NCI-H524 treated with DMSO at 0.1 percent for 48 hours (cell line): Measurements from ENCODE around the gene SLC1A2.

Experiments
- DNase-seq: peaks from one replicate; lab custom pipeline; 2025; lab: John Stamatoyannopoulos, UW

Gene SLC1A2

DNA sequence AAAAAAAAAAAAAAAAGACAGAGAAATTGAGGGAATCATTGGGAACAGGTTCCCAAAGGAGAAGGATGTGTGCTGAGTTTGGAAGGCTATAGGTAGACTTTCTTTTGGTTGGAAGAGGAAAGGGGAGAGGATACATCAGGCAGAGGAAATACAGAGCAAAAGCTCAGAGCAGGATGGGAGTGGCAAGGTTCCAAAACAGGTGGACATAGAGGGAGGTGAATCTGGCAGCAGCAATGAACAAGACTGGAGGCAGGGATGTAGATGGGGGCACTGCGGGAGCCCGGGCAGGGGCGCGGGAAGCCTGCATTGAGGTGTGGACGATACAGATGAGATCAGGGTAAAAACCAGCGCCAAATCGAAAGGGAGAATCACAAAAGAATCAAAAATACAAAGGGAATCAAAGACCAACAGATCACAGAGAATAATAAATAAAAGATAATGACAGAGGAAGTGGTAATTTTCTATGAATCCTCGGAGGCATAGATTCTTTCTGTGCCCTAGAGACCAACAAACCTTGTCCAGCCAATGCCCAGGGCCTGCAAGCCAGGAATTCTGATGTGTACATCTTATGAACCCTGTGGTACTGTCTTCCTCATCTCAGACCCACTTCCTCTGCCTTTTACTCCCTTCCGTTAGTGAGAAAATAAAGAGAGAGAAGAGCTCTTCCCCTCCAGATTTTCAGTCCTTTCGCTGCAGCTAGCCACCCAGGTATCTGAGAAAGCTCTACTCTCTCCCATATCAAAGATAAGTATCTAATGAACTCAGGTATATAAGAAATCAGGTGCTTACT is 70.3 kb downstream of the SLC1A2 start:
- no peak for DNase-seq

DNA sequence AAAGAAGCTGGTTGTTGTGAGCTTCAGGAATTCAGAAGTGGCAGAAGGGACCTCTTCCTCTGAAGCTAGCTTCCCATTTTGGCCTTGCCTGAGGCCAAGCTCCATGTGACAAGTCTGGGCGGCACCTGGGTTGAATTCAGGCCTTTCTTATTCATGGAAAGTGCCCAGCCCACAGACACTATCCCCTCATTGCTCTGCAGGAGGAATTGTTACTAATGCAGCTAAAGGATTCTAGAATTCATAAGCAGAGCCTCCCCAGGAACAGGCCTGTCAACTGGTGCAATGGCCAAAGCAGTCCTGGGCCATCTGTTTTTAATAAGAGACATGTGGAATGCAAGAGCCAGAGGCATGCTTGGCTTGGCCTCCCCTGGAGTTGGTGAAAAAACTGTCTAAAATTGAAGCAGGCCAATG is 71.4 kb downstream of the SLC1A2 start:
- no peak for DNase-seq

DNA sequence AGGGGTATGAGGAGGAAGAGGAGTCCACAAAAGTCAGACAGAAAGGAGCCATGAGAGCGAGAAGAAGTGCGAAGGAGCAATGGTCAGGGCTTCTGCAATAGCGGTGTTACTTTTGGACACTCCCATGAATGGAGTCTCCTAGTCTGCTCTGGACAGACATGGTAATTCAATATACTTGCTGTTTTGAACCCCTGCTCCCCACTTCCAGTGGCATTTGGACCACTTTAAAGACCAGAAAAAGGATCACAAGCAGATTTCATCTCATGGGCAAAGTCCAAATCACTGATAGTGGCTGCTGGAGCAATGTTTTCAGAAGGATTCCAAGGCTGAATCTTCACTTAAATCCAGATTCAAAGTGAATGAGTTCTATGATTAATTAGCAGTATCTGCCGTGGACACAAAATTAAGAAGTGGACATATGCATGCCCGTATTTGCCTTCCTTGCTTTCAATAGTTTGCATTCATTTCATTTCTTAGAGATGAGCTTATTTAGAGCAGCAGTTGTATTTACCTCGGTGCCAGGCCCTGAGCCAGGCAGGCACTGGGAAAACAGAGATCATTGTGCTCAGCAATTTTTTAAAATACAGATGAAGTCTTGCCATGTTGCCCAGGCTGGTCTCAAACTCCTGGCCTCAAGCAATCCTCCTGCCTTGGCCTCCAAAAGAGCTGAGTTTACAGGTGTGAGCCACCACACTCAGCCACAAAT is 72.0 kb downstream of the SLC1A2 start:
- no peak for DNase-seq

DNA sequence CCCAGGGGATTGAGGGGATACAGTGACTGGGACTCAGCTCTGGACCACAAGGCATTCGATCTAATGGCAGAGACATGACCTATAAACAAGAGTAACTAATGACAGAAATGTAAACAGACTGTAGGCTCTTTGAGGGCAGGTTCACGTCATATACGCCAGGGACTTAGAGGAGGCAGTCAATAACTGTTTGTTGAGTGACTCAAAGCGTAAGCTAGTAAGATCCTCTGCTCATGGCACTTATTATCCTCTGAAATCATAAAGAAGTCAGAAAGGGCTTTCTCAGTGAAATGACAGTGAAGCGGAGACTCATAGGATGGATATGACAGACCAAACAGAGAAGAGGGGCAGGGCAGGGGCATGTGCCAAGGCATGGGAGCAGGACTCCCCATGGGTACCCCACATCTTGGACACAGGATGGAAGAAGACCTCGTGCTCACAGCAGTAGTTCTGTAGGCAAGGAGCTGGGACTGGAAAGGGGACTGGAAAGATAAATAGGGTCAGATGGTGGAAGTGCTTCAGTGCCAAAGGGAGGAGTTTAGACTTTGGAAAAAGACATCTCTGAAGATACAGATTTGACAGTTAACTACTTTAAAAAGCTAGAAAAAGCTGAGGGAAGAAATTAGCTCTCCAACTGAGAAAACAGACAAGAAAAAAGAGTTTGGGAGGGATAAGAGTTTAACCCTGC is 72.7 kb downstream of the SLC1A2 start:
- no peak for DNase-seq

DNA sequence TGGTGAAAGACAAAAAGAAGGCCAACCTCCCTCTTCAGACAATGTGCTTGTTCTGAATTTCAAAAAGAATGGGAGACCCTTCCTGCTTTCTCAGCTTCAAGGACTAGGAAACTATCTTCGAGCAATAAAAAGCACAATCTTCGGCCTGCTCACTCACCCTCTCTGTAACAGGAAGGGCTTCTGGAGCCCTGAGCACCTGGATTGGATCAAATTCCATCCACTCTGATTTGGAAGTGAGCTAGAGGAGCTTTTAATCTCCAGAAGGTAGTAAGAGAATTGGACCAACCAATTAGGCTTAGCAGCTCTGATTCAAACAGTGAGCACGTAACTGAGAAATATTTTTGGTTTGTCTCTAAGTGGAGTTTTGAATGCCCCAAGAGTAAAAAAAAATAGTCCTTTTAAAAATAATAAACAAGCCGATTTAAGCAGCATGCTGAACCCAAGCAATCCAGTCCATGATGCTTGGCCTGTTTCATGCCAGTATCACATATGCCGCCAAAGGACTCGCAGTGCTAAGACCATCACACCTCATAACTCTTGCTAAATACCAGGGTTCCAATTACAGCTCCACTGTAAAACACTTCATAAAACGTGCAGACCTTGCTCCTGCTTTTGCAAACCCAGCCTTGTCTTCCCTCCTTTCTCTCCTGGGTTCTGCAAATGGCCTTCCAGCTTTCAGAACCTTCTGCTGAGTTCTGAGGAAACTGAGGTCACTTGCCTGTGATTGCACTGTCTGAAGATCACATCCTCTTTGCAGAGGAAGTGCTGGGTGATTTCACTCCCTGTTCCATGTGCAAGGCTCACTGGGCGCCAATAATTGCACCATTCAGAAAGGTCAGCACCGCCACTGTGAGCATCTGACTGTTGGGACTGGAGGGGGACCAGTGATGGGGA is 74.4 kb downstream of the SLC1A2 start:
- DNase-seq: no peak

DNA sequence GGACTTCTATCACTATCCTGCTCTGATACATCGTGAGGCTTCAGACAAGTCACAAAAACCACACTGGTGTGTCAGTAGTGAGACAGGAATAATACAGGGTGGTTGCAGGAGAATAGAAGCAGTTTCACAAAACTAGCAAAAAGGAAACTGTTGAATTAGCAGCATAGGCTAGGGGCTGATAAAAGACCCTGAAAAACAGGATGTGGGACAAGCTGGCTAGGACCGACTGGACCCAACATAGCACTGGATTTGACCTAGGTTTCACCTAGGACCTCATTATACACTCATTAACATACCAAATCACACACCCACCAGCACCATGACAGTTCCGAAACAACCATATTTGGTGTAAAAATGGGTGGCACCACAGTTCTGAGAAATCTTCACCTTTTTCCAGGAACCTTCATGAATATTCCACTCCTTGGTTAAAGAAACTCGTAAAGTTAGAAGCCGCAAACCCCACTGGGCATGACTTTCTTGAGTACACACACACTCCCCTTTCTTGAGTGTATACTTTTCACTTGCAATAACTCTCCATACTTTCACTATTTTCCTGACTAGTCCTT is 76.2 kb downstream of the SLC1A2 start:
- no peak for DNase-seq

DNA sequence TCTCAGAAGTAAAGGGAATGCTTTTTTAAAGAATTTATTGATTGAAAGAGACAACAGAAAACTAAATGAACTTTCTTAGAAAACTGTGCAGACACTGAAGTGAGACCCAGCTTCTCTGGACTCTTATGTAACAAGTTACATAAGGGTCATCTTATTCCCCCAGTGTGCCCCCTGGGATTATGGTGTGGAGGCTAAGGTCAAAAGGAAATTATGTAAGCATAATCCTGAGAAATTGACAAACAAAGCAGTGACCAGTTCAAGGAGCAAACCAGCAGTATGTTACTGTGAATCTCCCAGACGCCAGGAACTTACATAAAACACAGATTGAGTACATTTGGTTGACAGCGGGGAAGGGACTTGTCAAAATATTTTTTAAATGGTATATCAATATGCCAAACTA is 78.6 kb downstream of the SLC1A2 start:
- DNase-seq: no peak

DNA sequence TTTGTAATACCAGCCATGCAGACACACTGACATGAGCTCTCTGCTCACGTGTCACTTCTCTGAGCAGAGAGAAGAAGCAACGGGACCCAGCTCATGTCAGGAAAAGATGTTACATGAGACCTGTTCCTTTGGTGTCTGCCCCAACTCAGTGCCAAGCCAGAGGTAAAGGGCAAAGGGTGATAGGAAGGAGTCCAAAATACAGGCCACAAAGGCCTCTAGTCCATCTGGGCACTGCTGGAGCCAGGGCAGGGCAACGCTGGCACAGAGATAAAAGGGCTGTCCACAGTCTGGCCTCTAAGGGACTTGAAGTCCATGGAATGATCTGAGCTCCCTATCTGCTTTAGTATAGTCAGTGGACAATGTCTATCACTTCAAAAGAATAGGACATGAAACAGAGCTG is 79.3 kb downstream of the SLC1A2 start:
- DNase-seq: no peak

DNA sequence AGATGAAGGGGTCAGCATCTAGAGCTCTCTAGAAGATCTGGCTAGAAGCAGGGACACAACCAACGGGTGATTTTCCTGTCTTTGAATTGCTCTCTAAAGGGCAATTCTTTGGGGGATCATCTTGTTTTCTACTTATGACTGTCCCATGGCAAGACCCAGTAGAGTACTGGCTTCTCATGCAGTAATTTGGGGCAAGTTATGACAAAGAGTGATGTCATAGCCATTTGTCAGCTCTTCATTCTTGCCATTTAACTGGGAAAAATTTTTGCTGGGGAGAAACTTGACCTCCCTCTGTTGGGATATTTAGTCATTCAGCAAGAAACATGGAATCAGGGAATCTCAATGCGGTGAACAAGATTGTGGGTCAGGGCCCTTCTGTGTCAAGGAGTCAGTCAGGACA is 80.4 kb downstream of the SLC1A2 start:
- DNase-seq: no peak

DNA sequence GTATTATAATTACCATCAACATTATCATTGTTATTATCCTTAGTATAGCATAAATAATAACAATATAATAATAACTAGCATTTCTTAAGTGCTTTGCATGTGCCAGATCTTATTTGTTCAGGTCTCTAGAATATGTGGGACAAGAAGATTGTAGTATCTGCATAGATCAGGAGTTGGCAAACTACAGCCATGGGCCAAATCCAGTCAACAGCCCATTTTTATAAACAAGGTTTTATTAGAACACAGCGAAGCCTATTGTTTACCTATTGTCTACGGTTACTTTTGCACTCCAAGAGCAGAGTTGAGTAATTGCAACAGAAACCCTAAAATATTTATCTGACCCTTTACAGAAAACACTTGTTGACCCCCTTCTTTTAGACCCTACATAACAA is 81.4 kb downstream of the SLC1A2 start:
- no peak for DNase-seq

DNA sequence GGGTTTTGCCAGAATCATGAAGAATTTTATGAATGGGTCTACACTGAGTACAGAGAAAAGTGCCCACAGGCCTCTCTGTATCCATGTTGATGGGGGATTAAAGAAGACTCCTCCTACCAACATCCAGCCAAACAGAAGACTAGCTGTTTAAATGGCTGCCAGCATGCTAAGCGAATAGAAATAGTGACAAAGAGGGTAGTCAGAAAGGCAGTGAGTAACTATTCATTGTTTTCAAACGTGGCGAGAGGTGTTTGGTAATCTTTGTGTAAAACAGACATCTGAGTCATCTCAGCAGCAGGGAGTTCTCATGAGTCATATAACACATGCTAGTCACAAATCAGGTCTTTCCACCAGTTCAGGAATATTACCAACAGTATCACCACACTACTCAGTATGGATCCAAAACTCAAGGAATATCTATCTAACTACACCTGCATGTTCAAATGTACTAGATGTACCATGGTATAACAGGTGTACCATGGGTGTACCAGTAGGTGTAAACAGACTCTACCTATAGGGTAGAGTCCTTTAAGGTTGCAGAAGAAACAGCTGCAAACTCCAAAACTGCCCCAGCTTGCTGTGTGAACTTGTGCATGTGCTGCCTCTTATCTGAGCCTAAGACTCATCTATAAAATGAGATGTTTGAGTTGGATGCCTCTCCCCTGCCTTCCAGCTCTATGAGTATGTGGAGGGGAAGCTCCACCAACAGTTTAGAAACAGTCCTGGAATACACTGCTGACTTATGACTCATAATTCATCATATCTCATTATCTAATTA is 82.0 kb downstream of the SLC1A2 start:
- DNase-seq: no peak

DNA sequence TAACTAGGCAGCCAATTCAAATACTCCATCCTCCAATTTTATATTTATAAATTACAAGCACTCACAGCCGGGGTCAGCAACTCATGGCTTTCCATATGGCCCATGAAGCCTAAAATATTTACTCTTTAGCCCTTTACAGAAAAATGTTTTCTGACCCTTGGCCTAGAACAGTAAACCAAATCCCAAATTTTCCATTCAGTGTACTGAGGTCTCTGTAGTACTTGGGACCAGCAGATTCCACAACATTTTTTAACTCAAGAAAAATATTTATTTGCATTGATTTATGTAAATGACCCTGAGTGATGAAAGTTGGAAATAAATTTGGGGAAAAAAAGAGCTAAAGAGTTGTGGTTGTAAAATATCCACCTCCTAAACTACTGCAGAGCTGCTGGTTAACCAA is 82.6 kb downstream of the SLC1A2 start:
- DNase-seq: no peak

DNA sequence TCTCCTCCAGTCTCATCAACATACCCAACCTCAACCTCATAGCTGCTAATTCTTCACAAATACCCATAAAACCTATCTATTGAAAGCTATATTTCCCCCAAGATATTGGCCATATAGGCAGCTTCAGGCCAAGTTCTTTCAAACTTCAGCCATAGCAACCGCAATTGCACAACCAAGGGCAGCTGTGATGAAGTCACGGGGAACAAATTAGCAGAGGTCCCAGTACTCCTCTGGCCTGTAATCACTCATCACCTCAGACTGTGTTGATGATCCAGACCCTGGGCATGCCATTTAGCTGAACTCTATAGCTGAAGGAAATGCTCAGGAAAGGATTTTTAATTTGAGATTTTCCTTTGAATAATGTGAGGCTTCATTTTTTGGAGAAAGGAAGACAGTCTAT is 84.1 kb downstream of the SLC1A2 start:
- DNase-seq: no peak

DNA sequence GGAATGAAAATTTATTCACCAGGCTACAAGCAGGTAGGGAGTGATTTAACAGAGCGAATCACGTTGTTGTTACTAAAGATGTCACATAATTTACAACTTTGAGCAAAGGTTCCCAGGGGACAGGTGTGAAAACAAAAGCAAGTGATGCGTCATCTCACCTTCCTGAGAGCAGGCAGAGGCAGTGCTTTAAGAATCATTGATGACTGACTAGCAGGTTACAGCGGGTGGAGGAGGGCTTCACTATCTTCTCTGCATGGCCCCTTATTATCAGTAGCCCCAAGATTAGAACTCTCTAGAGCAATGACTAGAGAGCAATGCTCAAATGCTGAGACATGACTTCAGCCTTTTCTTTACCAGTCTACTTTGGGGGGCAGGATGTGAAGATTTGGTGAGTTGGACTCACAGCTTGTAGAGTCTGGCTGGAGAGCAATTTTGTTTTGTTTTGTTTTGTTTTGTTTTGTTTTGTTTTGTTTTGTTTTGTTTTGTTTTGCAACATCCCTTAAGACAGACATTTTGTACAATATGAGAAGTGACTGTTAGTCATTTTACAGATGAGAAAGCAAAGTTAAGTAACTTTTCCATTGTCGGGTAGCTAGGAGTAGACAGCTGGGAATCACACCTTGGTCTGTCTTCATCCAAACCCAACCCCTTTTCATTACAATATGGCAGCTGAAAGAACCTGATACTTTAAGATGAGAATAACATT is 84.8 kb downstream of the SLC1A2 start:
- no peak for DNase-seq

DNA sequence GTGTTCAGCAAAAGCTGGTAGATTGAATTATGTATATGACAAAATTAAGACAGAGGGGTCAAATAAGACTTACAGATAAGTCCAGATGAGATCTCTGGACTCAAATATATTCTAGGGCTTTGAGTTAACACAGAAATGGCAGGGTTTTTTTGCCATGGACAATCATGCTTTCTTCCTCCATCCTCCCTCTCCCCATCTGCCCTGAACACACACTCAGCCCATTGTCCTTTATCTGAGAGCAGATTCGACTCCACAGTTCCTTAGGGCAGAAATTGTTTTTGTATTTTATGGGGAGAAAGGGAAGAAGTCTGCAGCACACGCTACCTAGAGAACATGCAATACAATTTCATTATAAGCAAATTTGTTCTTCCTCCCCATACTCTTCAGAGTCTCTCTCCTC is 86.8 kb downstream of the SLC1A2 start:
- DNase-seq: no peak

DNA sequence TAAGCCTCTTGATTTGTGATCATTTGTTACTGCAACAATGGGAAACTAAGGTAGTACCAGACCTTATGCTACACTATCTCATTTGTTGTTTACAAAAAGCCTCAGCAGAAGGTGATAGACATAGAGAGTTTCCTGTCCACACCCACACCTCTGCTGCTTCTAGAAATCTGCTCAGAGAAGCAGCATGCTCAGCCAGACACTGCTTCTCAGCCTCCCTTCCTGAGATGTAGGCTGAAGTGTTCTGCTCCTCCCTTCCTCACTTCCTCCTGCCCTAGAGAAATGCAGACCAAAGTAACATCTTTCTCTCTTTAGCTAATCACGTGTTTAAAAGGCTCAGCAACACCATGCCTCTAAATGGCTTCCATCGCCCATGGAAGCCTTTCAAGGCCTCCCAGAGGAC is 88.4 kb downstream of the SLC1A2 start:
- DNase-seq: no peak

DNA sequence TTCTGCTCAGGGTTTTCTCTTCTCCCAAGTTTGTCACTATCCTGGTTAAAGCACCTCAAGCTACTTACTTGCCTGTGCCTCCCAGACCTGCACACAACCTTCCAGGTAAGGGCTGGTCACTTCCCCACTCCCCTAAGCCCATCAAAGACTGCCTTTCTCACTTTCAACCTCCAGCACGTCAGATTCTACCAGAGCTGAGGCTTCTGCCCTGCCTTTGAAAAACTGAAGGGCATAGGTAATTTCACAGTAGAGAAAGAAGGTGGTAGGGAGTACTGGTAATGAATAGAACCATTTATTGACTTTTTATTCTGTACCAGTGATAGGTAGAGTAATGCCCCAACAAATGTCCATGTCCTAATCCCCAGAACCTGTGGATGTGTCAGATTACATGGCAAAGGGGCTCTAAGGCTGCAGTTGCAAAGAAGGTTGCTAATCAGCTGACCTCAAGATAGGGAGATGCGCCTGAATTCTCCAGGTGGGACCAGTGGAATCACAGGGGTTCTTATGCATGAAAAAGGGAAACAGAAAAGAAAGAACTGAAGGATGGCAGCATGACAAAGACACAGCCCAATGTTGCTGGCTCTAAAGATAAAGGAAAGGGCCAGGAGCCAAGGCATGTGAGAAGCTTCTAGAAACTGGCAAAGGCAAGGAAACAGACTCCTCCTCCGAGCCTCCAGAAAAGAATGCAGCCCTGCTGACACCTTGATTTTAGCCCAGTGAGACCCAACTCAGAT is 89.0 kb downstream of the SLC1A2 start:
- no peak for DNase-seq

DNA sequence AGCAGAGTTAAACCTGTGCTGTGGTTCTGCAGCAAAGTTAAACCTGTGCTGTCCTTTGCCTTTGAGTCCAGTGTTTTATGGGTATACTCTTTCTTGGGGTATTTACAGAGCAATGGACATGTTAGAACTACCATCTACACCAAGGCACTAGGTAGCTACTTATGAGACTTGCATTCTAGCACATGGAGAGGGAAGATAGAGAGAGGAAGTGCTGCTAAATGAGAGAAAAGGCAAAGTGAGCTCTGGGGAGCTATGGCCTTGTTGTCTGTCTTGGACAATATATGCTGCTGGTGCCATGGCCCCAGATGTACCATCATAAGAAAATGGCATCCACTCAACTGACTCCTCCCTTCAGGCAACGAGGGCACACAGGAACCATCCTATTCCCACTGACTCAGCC is 91.5 kb downstream of the SLC1A2 start:
- no peak for DNase-seq

DNA sequence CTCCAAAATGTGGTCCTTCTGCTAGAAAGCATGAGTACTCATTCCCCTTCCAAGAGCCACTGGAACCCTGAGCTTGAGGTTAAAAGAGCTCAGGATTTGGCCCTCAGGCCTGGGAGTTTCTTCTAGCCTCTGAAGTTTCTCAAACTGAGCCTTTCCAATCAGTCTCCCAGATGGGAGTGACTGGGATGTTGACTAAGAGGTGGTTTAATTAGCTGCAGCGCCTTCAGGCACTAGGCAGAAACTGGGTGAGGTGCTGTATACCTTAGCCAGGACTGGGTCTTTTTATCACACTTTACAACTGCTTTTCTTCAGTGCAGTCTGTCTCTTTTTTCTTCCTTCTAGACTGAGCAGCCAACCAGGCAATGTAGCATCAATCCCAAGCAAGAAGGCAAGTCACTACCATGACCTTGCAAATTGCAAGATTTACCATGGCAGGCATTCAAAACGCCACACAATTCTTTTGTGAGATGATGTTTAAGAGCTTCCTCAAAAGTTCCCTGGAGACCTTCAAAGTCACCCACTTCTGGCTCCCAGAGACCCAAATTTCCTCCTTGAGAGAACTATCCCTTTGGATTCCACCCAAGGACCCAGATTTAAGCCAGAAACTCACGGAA is 93.0 kb downstream of the SLC1A2 start:
- no peak for DNase-seq
